DMS53 (cell line): ENCODE data around the gene MBD5.
"Not testable (repeated sequence)": the region's sequence is repeated elsewhere in the genome, so short reads cannot be mapped to it uniquely, and the experiment has no call there.

Experiments used
- DNase-seq: peaks from one replicate; lab custom pipeline; 2025; lab: John Stamatoyannopoulos, UW

The MBD5 gene

DNA sequence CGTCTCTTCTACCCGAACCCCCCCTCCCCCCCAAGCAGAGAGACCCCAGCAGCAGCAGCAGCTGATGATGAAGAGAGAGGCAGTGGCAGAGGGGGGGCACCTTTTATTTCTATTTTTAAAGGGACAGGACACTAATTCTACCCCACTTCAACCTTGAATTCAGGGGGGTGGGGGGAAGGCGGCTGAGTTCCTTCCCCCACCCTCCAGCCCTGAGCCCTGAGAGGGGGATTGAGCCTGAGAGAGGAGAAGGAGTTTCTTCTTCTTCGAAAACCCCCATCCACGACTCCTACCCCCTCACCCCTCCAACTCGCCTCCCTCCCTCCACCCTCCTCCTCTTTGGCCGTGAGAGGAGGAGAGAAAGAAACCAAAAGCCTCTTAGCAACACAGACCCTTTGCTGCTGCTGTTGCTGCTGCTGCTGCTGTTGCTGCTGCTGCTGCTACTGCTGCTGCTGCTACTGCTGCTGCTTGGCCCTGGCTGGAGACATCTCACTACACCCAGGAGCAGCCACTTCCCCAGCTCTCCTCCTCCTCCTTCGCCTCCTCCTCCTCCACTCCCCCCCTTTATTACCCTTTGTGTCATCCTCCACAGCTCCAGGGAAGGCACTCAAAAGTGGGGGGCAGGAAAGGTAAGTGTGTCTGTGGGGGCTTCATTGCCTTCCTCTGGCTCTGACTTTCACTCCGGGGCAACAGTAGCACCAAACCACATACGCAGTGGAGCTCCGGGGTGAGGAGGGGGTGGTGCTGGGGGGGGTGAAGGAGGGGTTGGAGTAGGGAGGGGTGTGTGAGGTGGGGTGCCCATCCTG is at the start of gene MBD5:
Gene MBD5 (plus strand): TSS at position 33 of the 803 bp plus-strand sequence.
- peak; percentile 44 for DNase-seq

- DNase-seq: no peak
Measured at GRCh38 chr2:147976102-147976501, 44.8 kb upstream of the MBD5 start.

- DNase-seq: no peak
Measured at GRCh38 chr2:147977679-147978078, 43.2 kb upstream of the MBD5 start.

- no peak for DNase-seq
Measured at GRCh38 chr2:147980940-147981528, 39.9 kb upstream of the MBD5 start.

- DNase-seq: no peak
Measured at GRCh38 chr2:147989102-147989501, 31.8 kb upstream of the MBD5 start.

DNA sequence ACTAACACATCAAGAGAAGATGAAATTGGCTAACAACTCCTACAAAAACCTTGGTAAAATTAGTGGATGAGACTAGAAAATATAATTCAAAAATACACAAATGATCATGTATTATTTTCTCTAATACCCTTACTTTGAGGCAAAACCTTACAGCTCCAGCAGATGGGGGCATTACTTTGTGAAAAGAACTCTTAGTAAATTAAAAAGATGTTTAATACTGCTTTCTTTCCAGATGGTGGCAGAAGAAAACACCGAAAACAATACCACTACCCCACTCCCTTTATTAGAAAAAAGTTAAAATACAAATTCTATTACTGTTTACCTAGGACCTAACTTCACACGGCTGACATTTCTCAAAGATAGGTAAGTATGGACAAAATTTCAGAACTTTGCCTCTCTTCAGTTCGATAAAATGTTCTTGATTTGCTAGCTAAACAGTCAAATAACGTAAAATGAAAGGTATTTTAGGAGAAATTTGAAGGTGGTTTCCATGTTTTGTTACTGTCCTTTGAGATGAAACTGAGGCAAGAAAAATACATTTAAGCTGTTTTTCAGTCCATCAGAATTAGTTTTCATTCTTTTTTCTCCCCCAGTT is 31.0 kb upstream of the MBD5 start:
- peak; percentile 37 for DNase-seq

DNA sequence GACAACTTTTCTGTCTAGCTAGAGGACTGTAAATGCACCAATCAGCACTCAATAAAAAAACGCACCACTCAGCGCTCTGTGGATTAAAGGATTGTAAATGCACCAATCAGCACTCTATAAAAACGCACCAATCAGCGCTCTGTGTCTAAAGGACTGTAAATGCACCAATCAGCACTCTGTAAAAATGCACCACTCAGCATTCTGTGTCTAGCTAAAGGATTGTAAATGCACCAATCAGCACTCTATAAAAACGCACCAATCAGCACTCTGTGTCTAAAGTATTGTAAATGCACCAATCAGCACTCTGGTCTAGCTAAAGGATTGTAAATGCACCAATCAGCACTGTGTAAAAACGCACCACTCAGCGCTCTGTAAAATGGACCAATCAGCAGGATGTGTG is 25.9 kb upstream of the MBD5 start:
- DNase-seq: not testable (repeated sequence)

DNA sequence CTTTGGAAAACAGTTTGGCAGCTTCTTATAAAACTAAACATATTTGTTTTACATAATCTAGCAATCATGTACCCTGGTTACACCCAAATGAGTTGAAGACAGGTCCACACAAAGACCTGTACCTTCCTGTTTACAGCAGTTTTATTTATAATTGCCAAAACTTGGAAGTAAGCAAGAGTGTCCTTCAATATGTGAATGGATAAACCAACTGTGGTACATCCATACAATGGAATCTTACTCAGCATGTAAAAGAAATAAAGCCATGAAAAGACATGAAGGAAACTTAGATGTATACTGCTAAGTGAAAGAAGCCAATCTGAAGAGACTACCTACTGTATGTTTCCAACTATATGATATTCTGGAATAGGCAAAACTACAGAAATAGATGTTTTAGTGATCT is 24.1 kb upstream of the MBD5 start:
- DNase-seq: no peak

GRCh38 chr2:147998203-147998602 is 22.7 kb upstream of the MBD5 start:
- DNase-seq: no peak

DNA sequence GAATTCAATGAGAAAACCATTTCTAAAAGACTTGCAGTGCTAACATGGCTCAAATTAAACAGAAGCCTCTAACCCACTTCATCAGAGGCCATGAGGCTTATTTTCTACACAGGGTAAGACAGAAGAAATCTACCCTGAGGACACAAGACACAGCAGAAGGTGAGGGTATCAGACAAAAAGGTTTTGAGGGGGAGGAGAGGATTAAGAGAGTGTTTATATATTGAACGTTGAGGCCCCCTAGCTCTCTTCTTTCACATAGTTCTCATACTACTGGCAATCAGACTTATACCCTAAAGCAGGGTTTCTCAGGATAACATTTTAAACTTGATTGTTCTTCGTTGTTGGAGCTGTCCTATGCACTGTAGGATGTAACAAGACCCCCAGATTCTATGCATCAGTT is 21.8 kb upstream of the MBD5 start:
- no peak for DNase-seq

GRCh38 chr2:148000095-148000494 is 20.8 kb upstream of the MBD5 start:
- DNase-seq: no peak

DNA sequence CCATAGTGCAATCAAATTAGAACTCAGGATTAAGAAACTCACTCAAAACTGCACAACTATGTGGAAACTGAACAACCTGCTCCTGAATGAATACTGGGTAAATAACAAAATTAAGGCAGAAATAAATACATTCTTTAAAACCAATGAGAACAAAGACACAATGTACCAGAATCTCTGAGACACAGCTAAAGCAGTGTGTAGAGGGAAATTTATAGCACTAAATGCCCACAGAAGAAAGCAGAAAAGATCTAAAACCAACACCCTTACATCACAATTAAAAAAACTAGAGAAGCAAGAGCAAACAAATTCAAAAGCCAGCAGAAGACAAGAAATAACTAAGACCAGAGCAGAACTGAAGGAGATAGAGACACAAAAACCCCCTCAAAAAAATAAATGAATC is 18.5 kb upstream of the MBD5 start:
- not testable (repeated sequence) for DNase-seq

- DNase-seq: no peak
Measured at GRCh38 chr2:148006249-148007007, 14.5 kb upstream of the MBD5 start.

- DNase-seq: no peak
Measured at GRCh38 chr2:148007219-148007900, 13.5 kb upstream of the MBD5 start.

GRCh38 chr2:148008411-148008810 is 12.5 kb upstream of the MBD5 start:
- DNase-seq: not testable (repeated sequence)

GRCh38 chr2:148013876-148014275 is 7.0 kb upstream of the MBD5 start:
- no peak for DNase-seq

GRCh38 chr2:148014616-148015015 is 6.3 kb upstream of the MBD5 start:
- DNase-seq: no peak

- peak; percentile 96 for DNase-seq
Measured at GRCh38 chr2:148020111-148021058, 506 bp upstream of the MBD5 start, which contains the start of gene ORC4. ORC4 (minus strand) TSS chr2:148020737; CDS start chr2:147975958, 44,779 bp downstream.

DNA sequence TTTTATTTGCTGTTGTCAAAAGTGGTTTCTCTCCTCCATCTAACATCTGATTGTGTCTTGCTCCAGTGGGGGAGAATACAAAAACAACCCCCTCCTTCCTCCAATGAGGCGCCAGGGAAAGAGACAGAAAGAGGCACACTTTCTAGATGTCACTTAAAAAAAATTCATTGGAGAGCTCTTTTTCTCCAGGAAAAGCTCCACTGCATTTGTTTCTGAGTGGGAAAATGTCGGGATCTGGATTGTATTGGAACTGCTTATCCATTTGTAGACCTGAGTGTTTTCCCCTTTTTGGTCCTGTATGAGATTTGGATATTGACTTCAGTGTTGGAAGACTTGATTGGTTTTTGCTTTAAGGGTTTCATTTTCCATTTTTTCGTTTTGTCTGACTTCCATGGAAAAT is 995 bp downstream of the MBD5 start:
- peak; percentile 1 for DNase-seq

DNA sequence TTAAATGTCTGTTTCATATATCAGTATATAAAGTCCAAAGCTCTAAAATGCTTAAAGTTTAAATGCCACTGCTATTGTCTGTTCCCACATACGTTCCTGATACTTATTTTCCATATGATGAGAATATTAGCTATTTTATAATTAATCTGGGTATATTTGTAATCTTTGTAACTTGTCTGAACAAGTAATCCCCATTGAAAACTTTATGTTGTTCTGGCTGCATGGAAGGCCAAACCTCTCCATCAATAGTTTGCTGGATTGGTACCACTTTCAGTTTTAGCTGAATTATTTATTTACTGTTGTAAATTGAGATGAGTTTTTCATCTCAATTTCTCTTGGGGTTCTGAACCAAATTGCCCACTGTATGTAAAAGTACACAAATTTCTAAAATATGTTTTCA is 1.5 kb downstream of the MBD5 start:
- DNase-seq: no peak

DNA sequence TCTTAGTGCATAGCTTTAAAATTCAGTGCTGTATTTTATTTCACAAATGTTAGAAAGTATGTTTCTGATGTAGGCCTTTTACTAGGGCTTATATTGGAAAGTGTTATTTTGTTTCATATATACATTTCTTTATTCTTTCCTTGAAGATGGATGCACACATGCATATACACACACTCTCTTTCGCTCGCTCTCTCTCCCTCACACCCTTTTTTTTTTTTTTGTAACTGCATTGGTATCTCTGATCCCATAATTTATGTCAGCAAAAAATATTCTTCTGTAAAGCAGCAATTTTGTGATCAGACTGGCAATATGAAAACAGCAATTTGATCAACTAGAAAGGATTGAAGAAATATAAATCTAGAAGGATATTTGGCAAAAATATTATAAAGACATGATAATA is 2.0 kb downstream of the MBD5 start:
- DNase-seq: no peak
